Erythroblast (primary cell): ENCODE data around the gene CLK4.

Experiments used
- GATA1 ChIP-seq: IDR thresholded peaks from 2 replicates; pipeline ENCODE4 v1.6.1; 2011; ENCODE audit warnings: low read depth, mild to moderate bottlenecking, control low read depth, low read length, moderate library complexity
- POLR2A ChIP-seq: IDR thresholded peaks from 2 replicates; pipeline ENCODE4 v1.6.1; 2011; ENCODE audit warnings: mild to moderate bottlenecking, low read length

- TF ChIP-seq POLR2A (no peak), GATA1 (no peak)
Observed at GRCh38 chr5:178555005-178555404, 71.8 kb downstream of the CLK4 start.
